CD4-positive, alpha-beta T cell (primary cell): ENCODE data around the gene ALLC. TPM values are rescaled to one million over a fixed set of nuclear protein-coding genes. Genes with fewer than 3 reads are reported as not detected.

ENCODE experiments used
- ATAC-seq: fragments of 200-7000 bp; cut with Tn5 transposase; one replicate; pipeline ENCODE4 v1.10.0; 2022; ENCODE audit warnings: mild to moderate bottlenecking; ENCODE audit not compliant: poor library complexity
- CTCF ChIA-PET: fragments of 350-600 bp; sonication (Branson Sonifier 250); formaldehyde crosslinking; loops from one replicate; lab custom pipeline; 2021; ENCODE audit warnings: antibody characterized with exemption, inconsistent platforms; lab: Charles Lee
- POLR2A ChIA-PET: fragments of 350-600 bp; sonication (Branson Sonifier 250); formaldehyde crosslinking; loops from one replicate; lab custom pipeline; 2021; ENCODE audit warnings: antibody characterized with exemption, inconsistent platforms; lab: Charles Lee
- DNase-seq, 14 experiments: peaks; one replicate each; pipeline ENCODE4 v3.0.0-alpha.2; 2013 to 2020; ENCODE audit warnings: mixed read lengths in 2 of 14
- H3K27ac ChIP-seq, 2 donors: one replicate each; pipeline versions ENCODE4 v1.5.1 to v1.7.0; 2013; ENCODE audit warnings: low read length in 2 of 2, low read depth in 1 of 2, mild to moderate bottlenecking in 1 of 2
- H3K27me3 ChIP-seq, 2 experiments: 1 replicate in 1 of 2; 2 replicates in 1 of 2; pipeline versions ENCODE4 v1.6.1 to v1.7.0; 2013; ENCODE audit warnings: low read length in 2 of 2, control low read depth in 1 of 2, mild to moderate bottlenecking in 1 of 2, moderate library complexity in 1 of 2; ENCODE audit not compliant: insufficient read depth in 2 of 2, control insufficient read depth in 1 of 2
- H3K36me3 ChIP-seq: one replicate; pipeline ENCODE4 v1.6.1; 2013; ENCODE audit warnings: low read length, control low read depth; ENCODE audit not compliant: insufficient read depth
- H3K4me1 ChIP-seq: one replicate; pipeline ENCODE4 v1.6.1; 2013; ENCODE audit warnings: low read length, control low read depth; ENCODE audit not compliant: insufficient read depth
- H3K4me3 ChIP-seq: one replicate; pipeline ENCODE4 v1.5.1; 2013; ENCODE audit warnings: mild to moderate bottlenecking, low read length, moderate library complexity
- H3K9me3 ChIP-seq, 2 experiments: 1 replicate in 1 of 2; 2 replicates in 1 of 2; pipeline versions ENCODE4 v1.6.1 to v1.7.0; 2013; ENCODE audit warnings: low read length in 2 of 2, mild to moderate bottlenecking in 2 of 2, control low read depth in 1 of 2, moderate library complexity in 1 of 2; ENCODE audit not compliant: control insufficient read depth in 1 of 2, insufficient read depth in 1 of 2
- H3K27ac Mint-ChIP-seq: one replicate; pipeline ENCODE4 v1.8.0; 2020; ENCODE audit warnings: mixed read lengths
- H3K27me3 Mint-ChIP-seq: one replicate; pipeline ENCODE4 v1.8.0; 2021; ENCODE audit warnings: mixed read lengths
- H3K36me3 Mint-ChIP-seq: one replicate; pipeline ENCODE4 v1.8.0; 2021; ENCODE audit warnings: low read depth, mixed read lengths
- H3K4me1 Mint-ChIP-seq: one replicate; pipeline ENCODE4 v1.8.0; 2021; ENCODE audit warnings: low read depth, mixed read lengths
- H3K4me3 Mint-ChIP-seq: one replicate; pipeline ENCODE4 v1.8.0; 2020; ENCODE audit warnings: mild to moderate bottlenecking, mixed read lengths
- H3K9me3 Mint-ChIP-seq: one replicate; pipeline ENCODE4 v1.8.0; 2020; ENCODE audit warnings: mixed read lengths
- intact Hi-C, 2 experiments: fragments of 100-400 bp; cut with DNase I in 1 of 2; cut with micrococcal nuclease in 1 of 2; formaldehyde crosslinking; loops; one replicate each; pipeline versions ENCODE4 v1.15.1 to v1.9.0; 2023 to 2025; cut with DNase I, micrococcal nuclease
- total RNA-seq, 174 experiments: library from RNA in 2 of 174; stranded (reverse) in 2 of 174; gene quantifications; one replicate each; pipeline ENCODE4 v1.2.3 and lab custom pipeline; 2021 to 2026
- TF ChIP-seq, protein P1 (sequence below): fragments of 200-600 bp; IDR thresholded peaks from one replicate; pipeline ENCODE4 v1.8.0; 2022; ENCODE audit warnings: antibody characterized with exemption, mild to moderate bottlenecking

Gene ALLC
- total RNA-seq, 2 experiments from 2014 or later, result not detected

DNA sequence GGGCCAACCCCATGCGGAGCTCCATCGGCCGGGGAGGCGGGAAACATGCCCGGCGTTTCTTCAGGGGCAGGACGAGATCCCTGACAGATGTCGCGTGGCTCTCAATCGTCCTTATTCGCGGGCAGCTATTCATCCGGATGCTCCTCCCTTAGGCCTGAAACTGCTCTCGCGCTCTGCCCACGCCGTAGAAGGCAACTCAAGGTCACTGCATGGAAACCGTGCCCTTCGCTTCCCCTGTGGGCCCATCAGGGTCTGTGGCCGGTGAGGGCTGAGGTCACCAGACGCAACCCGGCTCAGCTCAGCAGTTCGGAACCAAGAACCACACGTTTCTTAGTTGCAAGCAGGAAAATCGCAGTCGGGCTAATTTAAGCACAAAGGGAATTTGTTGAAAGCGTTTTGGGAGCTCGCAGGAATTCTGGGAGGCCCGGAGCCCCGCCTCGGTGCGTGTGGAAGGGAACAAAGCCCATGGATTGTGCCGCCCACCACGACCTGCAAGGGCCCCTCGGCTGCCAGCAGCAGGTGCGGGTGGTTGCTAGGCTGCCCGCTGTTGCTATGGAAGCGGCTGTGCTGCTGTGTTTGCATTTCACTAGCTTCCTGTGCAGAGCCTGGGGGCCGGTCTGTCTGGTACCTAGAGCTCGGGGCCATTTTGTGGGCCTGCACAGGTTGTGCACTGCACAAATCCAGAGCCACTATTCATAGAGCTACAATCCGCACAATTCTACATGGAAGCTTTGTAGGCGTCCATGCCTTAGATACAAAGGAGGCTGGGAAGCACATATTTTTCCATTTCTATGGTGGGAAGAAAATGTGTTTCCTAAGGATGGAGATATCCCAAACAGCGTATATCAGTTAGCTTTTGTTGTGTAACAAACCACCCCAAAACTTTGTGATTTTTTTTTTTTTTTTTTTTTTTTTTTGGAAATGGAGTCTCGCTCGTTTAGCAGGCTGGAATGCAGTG lies 6.0 kb upstream of the ALLC start:
- no peaks in the 10 kb centered on the region for H3K36me3 ChIP-seq
- POLR2A ChIA-PET, result interaction anchor here (1.4 to 2.2 kb wide), 5 partner anchors 76 to 273 kb away, joined by 5 to 14 read pairs (median 11); partner anchors contain the start of genes ADI1, EIPR1, RNASEH1 and RPS7
- DNase-seq, result peak; percentile 51 to 83 (median 62)

DNA sequence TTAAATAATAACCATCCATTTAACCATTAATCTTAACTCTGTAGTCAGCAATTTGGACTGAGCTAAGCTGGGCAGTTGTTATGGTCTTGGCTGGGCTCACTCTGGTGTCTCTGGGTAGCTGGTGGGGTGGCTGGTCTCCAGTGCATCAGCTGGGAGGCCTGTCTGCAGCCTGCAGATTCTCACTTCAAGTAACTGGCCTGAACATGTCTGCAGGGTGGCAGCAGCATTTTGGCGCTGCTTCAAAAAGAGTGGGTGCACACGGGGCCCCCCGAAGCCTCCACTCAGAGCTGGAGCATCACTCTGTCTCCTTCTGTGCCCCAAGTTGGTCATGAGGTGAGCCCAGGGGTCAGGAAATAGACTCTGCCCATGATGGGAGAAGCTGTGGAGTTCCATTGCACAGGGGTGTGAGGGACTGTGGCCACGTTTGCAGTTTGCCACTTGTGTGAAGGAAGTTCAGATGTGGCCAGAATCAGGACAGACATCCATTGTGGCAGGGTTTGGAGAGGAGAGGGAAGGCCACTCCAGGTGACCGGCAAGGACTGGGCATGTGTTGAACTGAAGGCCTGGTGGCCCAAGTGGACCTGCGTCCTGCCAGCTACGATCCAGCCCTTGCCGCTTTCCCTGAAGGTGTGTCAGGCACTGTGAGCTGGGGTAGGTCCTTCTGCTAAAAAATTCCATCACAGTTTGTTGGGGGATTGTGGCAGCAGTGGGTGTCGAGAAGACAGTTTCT lies 4.9 kb upstream of the ALLC start:
- no peak for DNase-seq
- no peaks in the 10 kb centered on the region for H3K9me3 Mint-ChIP-seq
- CTCF ChIA-PET, result no interaction called here
- Histone ChIP-seq H3K36me3 (no peaks in the 10 kb centered on the region), H3K9me3 (no peaks in the 10 kb centered on the region), H3K27me3 (peaks cover 0 to 2% of the 10 kb centered on the region in 2 experiments), H3K27ac (no peak overlapping the region), H3K4me3 (no peak overlapping the region), H3K4me1 (peaks cover 21% of the 10 kb centered on the region)
- no peaks in the 10 kb centered on the region for H3K27me3 Mint-ChIP-seq
- POLR2A ChIA-PET, result interaction anchor here (1.4 to 1.9 kb wide), 3 partner anchors 133 to 275 kb away, joined by 5 to 13 read pairs (median 5); partner anchors contain the start of genes ADI1, EIPR1 and TRAPPC12
- no peak for ATAC-seq
- peaks cover 18% of the 10 kb centered on the region for H3K4me1 Mint-ChIP-seq
- TF ChIP-seq, protein P1, sequence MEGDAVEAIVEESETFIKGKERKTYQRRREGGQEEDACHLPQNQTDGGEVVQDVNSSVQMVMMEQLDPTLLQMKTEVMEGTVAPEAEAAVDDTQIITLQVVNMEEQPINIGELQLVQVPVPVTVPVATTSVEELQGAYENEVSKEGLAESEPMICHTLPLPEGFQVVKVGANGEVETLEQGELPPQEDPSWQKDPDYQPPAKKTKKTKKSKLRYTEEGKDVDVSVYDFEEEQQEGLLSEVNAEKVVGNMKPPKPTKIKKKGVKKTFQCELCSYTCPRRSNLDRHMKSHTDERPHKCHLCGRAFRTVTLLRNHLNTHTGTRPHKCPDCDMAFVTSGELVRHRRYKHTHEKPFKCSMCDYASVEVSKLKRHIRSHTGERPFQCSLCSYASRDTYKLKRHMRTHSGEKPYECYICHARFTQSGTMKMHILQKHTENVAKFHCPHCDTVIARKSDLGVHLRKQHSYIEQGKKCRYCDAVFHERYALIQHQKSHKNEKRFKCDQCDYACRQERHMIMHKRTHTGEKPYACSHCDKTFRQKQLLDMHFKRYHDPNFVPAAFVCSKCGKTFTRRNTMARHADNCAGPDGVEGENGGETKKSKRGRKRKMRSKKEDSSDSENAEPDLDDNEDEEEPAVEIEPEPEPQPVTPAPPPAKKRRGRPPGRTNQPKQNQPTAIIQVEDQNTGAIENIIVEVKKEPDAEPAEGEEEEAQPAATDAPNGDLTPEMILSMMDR, result no peak
- H3K36me3 Mint-ChIP-seq, result no peaks in the 10 kb centered on the region
- no peak overlapping the region for H3K4me3 Mint-ChIP-seq
- H3K27ac Mint-ChIP-seq, result no peak overlapping the region
- intact Hi-C loops, result loop anchor here (5.0 to 10.0 kb wide), 5 partner anchors 76 to 1531 kb away; partner anchors contain the start of genes RPS7 (in 2 of the 2) and RNASEH1 (in 1 of the 2)

More for the DNA sequence above, 6.0 kb upstream of the ALLC start:
- Mint-ChIP-seq H3K27ac (peak overlapping the region; percentile 65), H3K36me3 (no peaks in the 10 kb centered on the region), H3K4me3 (peak overlapping the region; percentile 91), H3K9me3 (no peaks in the 10 kb centered on the region), H3K4me1 (peaks cover 17% of the 10 kb centered on the region), H3K27me3 (no peaks in the 10 kb centered on the region)
- Histone ChIP-seq H3K27me3 (peaks cover 0 to 2% of the 10 kb centered on the region in 2 experiments), H3K27ac (peak overlapping the region; percentile 12 to 29), H3K9me3 (no peaks in the 10 kb centered on the region), H3K4me3 (peak overlapping the region; percentile 60), H3K4me1 (peaks cover 21% of the 10 kb centered on the region)
- CTCF ChIA-PET, result interaction anchor here (0.7 to 1.3 kb wide), 2 partner anchors 78 to 1832 kb away, joined by 3 read pairs; no protein-coding TSS in a partner anchor
- ATAC-seq, result peak; percentile 75
- intact Hi-C loops, result loop anchor here (1.0 to 10.0 kb wide), 8 partner anchors 75 to 1531 kb away; partner anchors contain the start of genes RPS7 (in 2 of the 2) and RNASEH1 (in 1 of the 2)
- TF ChIP-seq, protein P1, result no peak

DNA sequence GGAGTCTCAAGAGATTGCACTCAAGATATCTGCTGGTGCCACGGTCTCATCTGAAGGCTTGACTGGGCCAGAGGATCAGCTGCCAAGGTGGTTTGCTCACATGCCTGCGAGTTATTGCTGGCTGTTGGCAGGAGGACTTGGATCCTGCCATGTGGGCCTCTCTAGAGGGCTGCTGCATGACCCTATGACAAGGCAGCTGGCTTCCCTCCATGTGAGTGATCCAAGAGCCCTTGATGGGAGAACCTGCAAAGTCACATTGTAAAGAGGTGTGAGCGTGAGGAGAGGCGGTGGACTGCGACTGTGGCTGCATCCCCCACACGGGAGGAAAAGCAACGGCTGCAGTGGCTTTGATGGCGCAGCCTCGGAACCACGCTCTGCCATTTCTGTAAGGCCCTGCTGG lies 4.0 kb upstream of the ALLC start:
- no peaks in the 10 kb centered on the region for H3K9me3 ChIP-seq
- H3K4me1 Mint-ChIP-seq, result peaks cover 18% of the 10 kb centered on the region
- intact Hi-C loops, result loop anchor here (5.0 to 10.0 kb wide), 5 partner anchors 77 to 1532 kb away; partner anchors contain the start of genes RPS7 (in 2 of the 2) and RNASEH1 (in 1 of the 2)
- CTCF ChIA-PET, result no interaction called here
- TF ChIP-seq, protein P1, result no peak
- no peak overlapping the region for H3K27ac ChIP-seq
- no peaks in the 10 kb centered on the region for H3K27me3 Mint-ChIP-seq
- no peak overlapping the region for H3K27ac Mint-ChIP-seq
- POLR2A ChIA-PET, result no interaction called here
- H3K4me3 Mint-ChIP-seq, result no peak overlapping the region
- ATAC-seq, result no peak
- no peaks in the 10 kb centered on the region for H3K36me3 Mint-ChIP-seq
- no peak overlapping the region for H3K4me3 ChIP-seq
- H3K27me3 ChIP-seq, result peaks cover 0 to 2% of the 10 kb centered on the region in 2 experiments
- peaks cover 21% of the 10 kb centered on the region for H3K4me1 ChIP-seq
- H3K36me3 ChIP-seq, result no peaks in the 10 kb centered on the region
- DNase-seq, result no peak
- no peaks in the 10 kb centered on the region for H3K9me3 Mint-ChIP-seq
